ENCODE measurements around the gene THADA. TPM values are rescaled to one million over a fixed set of nuclear protein-coding genes. Genes with fewer than 3 reads are reported as not detected.

Gene THADA
- total RNA-seq, 1 experiment from 2014 or later: 27.5 TPM

GRCh38 chr2:43379494-43379893 lies 216.3 kb downstream of the THADA start (continued):
- TF ChIP-seq ZNF396 (CRISPR knock-in tag; IDR thresholded peaks at IDR 0.05; ENCODE audit: borderline replicate concordance): no peak

- Mint-ChIP-seq H3K36me3 (no peaks in the 10 kb centered on the region), H3K27ac (no peak overlapping the region), H3K4me1 (no peaks in the 10 kb centered on the region), H3K27me3 (ENCODE audit: low read depth) (no peaks in the 10 kb centered on the region), H3K4me3 (no peak overlapping the region), H3K9me3 (no peaks in the 10 kb centered on the region)
- ChIA-PET POLR2A (no interaction called here), CTCF (no interaction called here)
- ATAC-seq: no peak
- DNase-seq (ENCODE audit: low spot score): no peak
- TF ChIP-seq ZNF232 (CRISPR knock-in tag; IDR thresholded peaks at IDR 0.05): no peak
- TF ChIP-seq AFF4 (CRISPR knock-in tag; IDR thresholded peaks at IDR 0.05; ENCODE audit: borderline replicate concordance): no peak
- TF ChIP-seq STAT6 (CRISPR knock-in tag; conservative IDR thresholded peaks at IDR 0.05; ENCODE audit: low read depth): no peak
- no peak for TF ChIP-seq PRDM15 (CRISPR knock-in tag; IDR thresholded peaks at IDR 0.05)
- no peak for TF ChIP-seq ZSCAN18 (CRISPR knock-in tag; IDR thresholded peaks at IDR 0.05)
- no peak for TF ChIP-seq JAZF1 (CRISPR knock-in tag; IDR thresholded peaks at IDR 0.05)
- TF ChIP-seq PREB (CRISPR knock-in tag; IDR thresholded peaks at IDR 0.05; ENCODE audit: borderline replicate concordance): no peak
- no peak for TF ChIP-seq TP53 (CRISPR knock-in tag; IDR thresholded peaks at IDR 0.05)
- TF ChIP-seq CTCF (IDR thresholded peaks at IDR 0.05): no peak
- no peak for TF ChIP-seq ZNF416 (CRISPR knock-in tag; IDR thresholded peaks at IDR 0.05)
- TF ChIP-seq SMAD3 (CRISPR knock-in tag; IDR thresholded peaks at IDR 0.05; ENCODE audit: borderline replicate concordance): no peak
- TF ChIP-seq MXD4 (CRISPR knock-in tag; IDR thresholded peaks at IDR 0.05; ENCODE audit: borderline replicate concordance): no peak
- no peak for TF ChIP-seq CREM (CRISPR knock-in tag; IDR thresholded peaks at IDR 0.05)
- no peak for TF ChIP-seq ERG (CRISPR knock-in tag; IDR thresholded peaks at IDR 0.05)
- no peak for TF ChIP-seq SMAD4 (CRISPR knock-in tag; IDR thresholded peaks at IDR 0.05)
These were observed 218.5 kb downstream of the THADA start for GRCh38 chr2:43377327-43377726.
